ENCODE data around the gene TMA7.

The TMA7 gene

GRCh38 chr3:48409291-48410201 lies 30.5 kb upstream of the TMA7 start:
- no peak for DNase-seq

GRCh38 chr3:48410205-48411040 lies 29.6 kb upstream of the TMA7 start:
- no peak for DNase-seq

GRCh38 chr3:48411041-48411588 lies 28.9 kb upstream of the TMA7 start:
- no peak for DNase-seq

GRCh38 chr3:48411606-48412374 lies 28.3 kb upstream of the TMA7 start:
- DNase-seq = no peak

- no peak for DNase-seq
Measured at GRCh38 chr3:48412375-48413001, 27.6 kb upstream of the TMA7 start.

GRCh38 chr3:48413086-48413485 lies 27.0 kb upstream of the TMA7 start:
- no peak for DNase-seq

- DNase-seq = no peak
Measured at GRCh38 chr3:48413611-48414010, 26.4 kb upstream of the TMA7 start.

GRCh38 chr3:48414376-48415250 lies 25.4 kb upstream of the TMA7 start:
- DNase-seq = no peak

- no peak for DNase-seq
Measured at GRCh38 chr3:48415251-48415953, 24.7 kb upstream of the TMA7 start.

- no peak for DNase-seq
Measured at GRCh38 chr3:48416091-48416505, 24.0 kb upstream of the TMA7 start.

- no peak for DNase-seq
Measured at GRCh38 chr3:48416546-48416945, 23.5 kb upstream of the TMA7 start.

- no peak for DNase-seq
Measured at GRCh38 chr3:48417529-48418108, 22.4 kb upstream of the TMA7 start.

GRCh38 chr3:48418140-48418539 lies 21.9 kb upstream of the TMA7 start:
- DNase-seq = no peak

- DNase-seq = no peak
Measured at GRCh38 chr3:48418651-48419050, 21.4 kb upstream of the TMA7 start.

GRCh38 chr3:48419149-48419548 lies 20.9 kb upstream of the TMA7 start:
- no peak for DNase-seq

GRCh38 chr3:48419597-48419996 lies 20.5 kb upstream of the TMA7 start:
- DNase-seq = no peak

- DNase-seq = no peak
Measured at GRCh38 chr3:48420561-48420960, 19.5 kb upstream of the TMA7 start.

GRCh38 chr3:48422272-48422671 lies 17.8 kb upstream of the TMA7 start:
- no peak for DNase-seq

GRCh38 chr3:48422681-48423080 lies 17.4 kb upstream of the TMA7 start:
- no peak for DNase-seq

- DNase-seq = no peak
Measured at GRCh38 chr3:48423241-48423882, 16.7 kb upstream of the TMA7 start.

Measured in activated CD8-positive, alpha-beta memory T cell treated with anti-CD3 and anti-CD28 coated beads for 24 hours (primary cell).